GM18907 (cell line): ENCODE measurements around the gene AKAP8.
"Not testable (repeated sequence)": the region's sequence is repeated elsewhere in the genome, so short reads cannot be mapped to it uniquely, and the experiment has no call there.

ENCODE experiments used
- ATAC-seq: cut with Tn5 transposase; IDR thresholded peaks from one replicate; pipeline ENCODE4 v1.9.1; 2021; ENCODE audit warnings: mild to moderate bottlenecking, moderate library complexity; ENCODE audit not compliant: unreplicated experiment

Gene AKAP8

DNA sequence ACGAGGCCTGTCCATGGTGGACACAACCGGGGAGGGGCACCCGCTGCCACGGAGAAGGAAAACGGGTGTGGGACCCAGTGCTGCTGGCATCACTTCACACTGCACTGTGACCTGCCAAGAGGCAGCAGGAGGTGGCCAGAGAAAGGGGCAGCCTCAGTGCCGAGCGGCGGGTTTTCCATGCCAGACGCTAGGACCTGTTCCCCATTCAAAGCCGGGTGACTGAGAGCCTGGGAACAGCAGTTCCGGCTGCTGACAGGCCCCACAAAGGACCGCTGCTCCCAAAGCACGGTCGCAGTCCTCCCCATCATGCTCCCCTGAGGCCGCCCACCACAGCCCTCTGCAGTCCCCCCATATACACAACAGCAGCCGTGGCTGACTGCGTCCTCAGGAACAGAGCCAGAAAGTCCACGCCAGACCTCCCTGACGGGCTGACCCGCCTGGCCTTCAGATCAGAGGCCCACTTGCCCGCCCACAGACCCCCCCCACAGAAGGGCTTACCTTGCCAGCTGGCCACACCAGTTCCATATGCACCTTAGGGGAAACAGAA, 5.4 kb downstream of the AKAP8 start:
- ATAC-seq, result no peak

DNA sequence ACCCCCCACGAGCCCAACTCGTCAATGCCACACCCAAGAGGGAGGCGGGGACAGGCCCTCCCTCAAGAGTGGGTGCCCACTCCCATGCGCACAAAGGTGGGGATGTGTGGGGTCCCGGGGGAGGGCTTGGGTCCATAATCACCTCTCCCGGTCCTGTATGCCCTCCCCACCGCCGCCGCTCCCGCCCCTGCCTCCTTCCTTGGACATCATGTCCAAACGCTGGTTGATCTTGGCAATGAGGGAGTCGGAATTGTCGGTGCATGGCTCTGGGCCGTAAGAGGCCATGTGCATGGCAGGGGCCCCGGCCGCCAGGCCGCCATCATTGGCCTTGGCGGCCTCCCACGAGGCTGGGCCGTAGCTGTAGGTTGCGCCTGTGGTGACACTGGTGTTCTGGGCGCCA, 5.9 kb downstream of the AKAP8 start:
- ATAC-seq, result no peak

DNA sequence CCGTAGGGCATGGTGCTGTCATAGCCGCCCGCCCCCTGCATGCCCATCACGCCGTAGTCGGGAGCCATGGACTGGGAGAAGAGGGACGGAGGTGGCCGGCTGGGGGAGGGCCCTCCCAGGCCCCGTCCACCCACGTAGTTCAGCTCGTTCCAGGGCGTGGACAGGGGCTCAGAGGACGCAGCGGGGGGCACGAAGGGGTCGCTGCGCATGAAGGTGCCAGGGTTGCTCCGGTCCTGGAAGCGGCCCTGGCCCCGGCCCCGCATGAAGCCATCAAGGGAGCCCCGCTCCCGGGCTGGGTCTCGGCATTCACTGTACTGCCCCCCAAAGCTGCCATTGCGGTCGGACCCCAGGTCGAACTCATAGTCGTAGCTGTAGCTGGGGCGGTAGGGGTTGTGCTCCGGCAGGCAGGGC, 6.7 kb downstream of the AKAP8 start:
- no peak for ATAC-seq

DNA sequence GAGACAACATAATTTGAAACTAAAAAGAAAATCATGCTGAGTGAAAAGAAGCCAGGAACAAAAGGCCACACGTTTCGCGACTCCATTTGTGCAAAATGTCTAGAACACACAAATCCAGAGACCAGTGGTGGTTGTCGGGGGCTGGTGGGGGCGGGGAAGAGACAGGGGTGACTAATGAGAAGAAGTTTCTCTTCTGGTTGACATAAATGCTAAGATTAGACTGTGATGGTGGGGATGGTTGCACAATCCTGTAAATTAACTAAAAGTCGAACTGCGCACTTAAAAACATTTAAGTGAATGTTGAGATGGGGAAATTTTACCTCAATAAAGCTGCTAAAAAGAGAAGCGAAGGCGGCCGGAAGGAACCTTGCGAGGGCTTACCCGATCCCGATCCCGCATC, 7.1 kb downstream of the AKAP8 start:
- no peak for ATAC-seq

DNA sequence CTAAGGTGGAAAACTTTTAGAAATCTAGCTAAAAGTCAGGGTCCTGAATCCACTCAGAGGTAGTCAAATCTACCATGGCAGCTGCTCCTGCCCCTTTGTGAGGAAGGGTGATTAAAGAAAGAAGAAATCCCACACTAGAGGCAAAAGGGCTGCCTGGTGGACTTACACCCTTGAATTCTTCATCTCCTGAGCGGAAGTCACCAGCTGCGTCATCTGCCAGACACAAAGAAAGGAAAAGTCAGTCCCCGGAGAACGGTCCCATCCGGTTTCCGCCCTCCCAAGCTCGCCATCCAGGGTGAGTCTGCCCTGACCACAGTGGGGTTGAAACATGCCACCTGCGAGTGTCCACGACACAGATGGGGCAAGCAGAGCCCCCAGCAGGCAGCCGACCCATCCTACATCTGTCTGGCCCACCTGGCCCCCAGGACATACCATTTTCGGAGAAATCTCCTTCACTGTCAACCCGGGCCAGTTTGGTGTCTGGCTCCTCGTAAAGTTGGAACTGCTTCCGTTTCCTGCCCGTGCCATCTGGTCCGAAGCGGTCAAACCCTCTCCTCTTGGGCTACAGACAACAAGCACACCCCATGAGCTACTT, 7.7 kb downstream of the AKAP8 start:
- no peak for ATAC-seq

DNA sequence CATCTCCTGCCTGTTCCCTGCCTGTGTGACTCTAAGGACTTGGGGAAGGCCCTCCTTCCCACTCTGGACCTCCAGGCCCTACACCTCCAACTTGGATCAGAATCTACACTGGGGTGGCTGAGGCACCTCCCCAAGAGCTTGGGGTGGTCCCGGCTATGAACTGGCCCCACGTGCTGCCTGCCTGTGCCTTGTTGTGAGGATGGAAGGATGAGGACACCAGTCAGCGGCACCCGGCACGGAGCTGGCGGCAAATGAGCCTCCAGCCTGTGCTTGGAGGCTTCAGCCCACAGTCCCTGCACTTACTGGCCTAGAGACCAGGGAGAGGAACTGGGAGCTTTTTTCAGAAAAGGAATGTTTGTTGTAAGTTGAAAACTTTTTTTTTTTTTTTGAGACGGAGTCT, 8.5 kb downstream of the AKAP8 start:
- no peak for ATAC-seq

DNA sequence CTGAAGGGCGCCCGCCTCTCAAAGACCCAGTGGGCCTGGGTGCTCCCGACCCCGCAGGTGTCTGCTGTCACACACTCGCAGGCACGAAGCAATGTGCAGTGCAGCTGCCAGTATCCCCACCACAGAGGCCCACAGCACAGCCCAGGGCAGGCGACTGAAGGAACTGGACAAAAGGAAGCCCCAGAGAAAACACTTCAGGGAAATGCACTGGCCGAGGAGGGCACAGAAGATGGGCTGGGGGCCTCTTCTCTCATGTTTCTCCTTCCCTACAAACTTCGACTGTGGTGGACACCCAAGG, 10.0 kb downstream of the AKAP8 start:
- ATAC-seq, result no peak

DNA sequence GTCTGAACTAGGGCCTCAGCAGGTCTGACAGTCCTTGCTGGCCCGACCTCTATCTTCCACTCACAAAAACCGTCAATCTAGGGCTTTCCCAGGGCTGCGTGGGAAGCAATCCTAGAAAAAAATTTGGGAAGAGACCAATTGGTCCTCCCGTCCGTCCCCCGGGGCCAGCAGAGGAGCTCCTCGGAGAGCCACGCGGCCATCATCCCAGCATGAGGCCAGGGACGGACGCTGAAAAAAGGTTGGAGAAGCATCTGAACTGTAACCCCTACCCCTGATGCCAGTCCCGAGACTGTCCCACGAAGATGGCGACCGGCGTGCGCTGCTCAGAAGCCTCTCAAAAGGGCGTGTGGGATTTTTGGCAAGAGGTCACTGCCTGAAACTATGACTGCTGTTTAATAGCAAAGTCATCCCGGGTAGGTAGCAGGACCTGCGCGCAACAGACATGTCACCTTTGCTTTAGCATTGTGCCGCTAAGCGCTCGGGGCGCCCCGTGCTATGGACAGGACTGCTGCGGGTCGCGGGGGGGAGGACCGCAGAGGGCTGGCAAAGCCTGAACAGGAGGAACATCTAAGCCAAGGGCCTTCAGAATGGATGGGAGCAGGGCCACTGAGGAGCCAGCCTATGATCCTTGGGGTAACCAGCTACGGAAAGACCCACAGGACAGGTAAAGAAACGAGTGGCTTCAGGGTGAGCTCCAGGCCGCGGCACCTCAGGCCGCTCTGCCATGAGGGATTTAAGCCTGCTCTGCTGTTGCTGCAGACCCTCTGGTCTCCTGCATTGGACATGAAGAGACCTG, 10.6 kb downstream of the AKAP8 start:
- no peak for ATAC-seq

DNA sequence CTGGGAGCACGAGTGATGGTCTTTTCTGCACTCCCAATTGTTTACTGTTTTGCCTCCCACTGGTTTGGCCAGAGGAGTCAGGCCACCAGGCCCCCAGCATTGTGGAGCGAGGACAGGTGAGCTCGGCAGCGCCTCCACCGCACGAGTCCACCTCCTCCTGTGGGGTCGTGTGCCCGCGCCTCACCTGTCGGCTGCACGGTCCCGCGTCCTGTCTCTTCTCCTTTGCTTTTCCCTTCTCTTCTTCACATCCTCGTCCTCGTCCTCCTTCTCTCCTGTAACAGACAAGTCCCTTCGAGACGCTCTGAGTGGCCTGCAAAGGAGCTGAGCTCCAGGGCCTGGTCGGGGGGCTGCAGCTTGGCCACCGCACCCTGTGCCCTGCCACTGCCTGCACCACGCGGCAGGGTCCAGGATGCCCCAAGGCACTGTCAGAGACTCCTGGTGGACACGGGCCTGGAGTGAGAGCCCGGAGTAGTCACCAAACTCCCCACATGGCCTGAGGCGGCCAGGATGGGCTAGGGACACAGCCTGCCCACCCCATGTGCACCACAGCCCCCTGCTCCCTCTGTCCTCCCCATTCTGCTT, 11.4 kb downstream of the AKAP8 start:
- no peak for ATAC-seq

DNA sequence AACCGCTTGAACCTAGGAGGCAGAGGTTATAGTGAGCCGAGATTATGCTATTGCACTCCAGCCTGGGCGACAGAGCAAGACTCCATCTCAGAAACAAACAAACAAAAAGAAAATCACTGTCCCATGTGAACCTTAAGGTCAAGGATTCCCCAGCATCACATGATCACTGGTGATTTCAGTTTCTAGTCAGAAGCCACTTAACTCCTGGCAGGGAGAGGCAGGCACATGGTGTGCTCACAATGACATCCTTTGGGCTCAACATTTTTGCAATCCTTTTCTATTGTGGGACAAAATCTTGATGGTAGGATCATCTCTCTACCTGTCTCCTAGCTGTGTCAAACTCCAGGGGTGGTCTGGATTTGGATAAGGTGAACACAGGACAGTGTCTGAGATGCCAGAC, 12.1 kb downstream of the AKAP8 start:
- ATAC-seq, result no peak

DNA sequence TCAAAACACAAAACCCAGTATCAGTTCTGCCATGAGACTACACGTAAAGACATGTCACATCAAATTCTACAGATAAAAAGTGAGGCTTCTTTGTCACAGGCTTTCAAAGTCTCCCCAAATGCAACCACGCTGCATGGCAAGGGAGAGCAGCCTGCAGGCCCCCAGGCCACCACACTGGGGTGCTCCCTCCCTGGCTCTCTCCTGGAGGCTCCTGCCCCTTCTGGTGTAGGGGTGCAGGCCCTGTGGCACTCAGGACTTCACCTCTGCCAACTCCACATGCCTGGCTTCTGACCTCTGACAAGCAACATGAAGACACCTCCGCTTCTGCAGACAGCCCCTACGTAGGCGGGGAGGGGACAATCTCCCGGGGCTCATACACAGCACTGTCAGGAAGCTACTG, 14.3 kb downstream of the AKAP8 start:
- no peak for ATAC-seq

DNA sequence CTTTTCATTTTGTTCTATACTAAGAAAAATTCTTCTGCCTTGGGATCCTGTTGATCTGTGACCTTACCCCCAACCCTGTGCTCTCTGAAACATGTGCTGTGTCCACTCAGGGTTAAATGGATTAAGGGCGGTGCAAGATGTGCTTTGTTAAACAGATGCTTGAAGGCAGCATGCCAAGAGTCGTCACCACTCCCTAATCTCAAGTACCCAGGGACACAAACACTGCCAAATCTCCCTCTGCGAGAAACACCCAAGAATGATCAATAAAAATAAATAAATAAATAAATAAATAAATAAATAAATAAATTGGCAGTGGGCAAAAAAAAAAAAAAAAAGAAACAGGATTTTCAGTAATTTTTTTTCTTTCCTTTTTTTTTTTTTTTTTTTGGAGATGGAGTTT, 15.8 kb downstream of the AKAP8 start:
- ATAC-seq, result not testable (repeated sequence)

DNA sequence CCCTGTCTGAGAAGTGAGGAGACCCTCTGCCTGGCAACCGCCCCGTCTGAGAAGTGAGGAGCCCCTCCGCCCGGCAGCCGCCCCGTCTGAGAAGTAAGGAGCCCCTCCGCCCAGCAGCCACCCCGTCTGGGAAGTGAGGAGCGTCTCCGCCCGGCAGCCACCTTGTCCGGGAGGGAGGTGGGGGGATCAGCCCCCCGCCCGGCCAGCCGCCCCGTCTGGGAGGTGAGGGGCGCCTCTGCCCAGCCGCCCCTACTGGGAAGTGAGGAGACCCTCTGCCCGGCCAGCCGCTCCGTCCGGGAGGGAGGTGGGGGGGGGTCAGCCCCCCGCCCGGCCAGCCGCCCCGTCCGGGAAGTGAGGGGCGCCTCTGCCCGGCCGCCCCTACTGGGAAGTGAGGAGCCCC, 16.5 kb downstream of the AKAP8 start:
- ATAC-seq, result not testable (repeated sequence)

DNA sequence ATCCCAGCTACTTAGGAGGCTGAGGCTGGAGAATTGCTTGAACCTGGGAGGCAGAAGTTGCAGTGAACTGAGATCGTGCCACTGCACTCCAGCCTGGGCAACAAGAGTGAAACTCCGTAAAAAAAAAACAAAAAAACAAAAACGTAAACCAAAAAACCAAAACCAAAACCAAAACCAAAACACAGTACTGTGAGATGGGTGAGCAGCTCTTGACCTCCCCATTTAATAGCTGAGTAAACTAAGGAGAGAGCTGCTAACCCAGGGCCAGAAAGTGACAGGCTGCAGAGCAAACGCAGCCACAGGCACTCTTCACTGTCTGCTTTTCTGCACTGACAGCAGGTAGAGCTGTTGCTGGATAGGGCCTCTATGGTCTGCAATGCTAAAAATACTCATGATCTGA, 19.6 kb downstream of the AKAP8 start:
- ATAC-seq, result not testable (repeated sequence)

DNA sequence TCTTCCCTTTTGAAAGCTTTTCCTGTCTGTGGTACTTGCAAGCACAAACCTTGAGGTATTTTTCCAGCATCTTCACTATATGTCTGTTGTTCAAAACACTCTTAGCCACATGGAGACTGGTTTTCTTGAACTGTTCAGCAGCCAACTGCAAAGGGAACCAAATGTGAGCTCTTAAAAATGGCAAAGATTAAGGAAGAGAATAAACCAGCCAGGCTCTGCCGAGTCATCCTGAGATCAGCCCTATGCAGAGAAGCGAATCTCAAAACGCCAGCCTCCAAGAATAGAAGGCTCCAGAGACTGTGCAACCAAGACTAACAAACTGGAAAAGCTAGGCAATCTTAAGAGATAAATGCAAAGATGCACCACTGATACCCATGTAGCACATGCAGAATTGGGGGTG, 20.7 kb downstream of the AKAP8 start:
- no peak for ATAC-seq

DNA sequence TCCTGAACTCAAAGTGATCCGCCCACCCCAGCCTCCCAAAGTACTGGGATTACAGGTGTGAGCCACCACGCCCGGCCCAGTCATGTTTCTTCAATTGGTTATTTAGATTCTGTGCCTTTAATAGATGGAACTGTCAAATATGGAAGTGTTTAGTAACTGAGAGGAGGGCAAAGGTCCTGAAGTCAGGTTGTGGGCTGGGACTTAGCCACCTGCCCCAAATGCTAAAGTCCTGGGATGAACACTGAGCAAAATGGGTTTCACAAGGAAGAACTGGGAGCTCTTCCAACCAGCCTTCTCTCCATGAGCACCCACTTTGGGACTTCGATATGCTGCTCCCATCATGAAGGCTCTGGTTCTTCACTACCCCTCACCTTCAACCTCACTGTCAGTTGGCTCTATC, 21.7 kb downstream of the AKAP8 start:
- no peak for ATAC-seq

DNA sequence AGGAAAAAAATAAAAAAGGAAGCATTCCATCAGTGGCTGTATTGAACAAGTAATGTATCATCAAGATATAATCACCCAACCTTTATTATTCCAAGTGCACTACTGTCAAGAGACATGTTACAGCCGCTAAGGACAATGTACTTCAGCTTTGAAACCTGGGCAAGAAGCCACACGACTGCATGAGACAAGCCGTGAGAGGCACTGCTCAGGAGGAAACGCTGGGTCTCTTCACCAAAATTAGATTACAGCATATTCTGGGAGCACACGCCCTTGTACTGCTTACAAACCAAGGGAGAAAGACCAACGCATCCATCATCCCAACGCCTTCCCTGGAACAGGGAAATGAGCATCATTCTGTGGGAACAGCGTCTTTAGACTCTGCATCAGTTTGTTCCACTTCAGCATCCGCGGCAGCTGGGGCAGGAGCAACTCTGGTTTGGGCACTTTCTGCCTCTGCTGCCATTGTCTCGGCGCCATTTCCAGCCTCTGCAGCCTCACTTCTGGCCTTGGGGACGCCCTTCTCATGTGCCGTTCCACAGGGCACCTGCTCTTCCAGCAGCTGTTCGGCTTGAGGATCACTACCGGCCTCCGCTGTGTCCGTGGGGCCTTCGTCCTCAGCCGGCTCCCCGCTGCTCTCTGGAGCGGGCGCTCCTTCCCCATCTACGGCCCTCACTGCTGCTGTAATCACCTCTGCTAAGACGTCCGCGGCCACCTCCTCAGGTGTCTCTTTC, 24.9 kb downstream of the AKAP8 start:
- ATAC-seq, result no peak

DNA sequence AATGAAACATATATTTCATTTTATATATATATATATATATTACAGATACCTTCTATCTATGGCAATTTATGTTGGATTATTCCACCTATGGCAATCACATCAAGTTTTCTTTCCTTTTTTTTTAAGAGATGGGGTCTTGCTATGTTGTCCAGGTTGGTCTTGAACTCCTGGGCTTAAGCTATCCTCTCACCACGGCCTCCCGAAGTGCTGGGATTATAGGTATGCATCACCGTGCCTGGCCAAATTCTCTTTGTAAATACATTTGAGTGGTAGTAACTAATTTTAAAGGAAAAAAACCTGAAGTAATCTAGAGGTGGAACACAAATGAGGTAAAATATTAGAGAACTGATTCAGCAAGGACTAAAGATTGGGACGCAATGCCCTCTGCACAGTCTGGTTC, 25.7 kb downstream of the AKAP8 start:
- ATAC-seq, result no peak

DNA sequence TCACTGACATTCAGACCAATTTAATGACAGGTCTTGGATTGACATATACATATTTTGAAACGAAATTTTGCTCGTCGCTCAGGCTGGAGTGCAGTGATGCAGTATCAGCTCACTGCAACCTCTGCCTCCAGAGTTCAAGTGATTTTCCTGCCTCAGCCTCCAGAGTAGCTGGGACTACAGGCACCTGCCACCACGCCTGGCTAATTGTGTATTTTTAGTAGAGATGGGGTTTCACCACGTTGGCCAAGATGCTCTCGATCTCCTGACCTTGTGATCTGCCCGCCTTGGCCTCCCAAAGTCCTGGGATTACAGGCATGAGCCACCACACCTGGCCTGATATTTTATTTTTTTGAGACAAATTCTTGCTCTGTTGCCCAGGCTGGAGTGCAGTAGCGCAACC, 27.1 kb downstream of the AKAP8 start:
- ATAC-seq, result not testable (repeated sequence)

DNA sequence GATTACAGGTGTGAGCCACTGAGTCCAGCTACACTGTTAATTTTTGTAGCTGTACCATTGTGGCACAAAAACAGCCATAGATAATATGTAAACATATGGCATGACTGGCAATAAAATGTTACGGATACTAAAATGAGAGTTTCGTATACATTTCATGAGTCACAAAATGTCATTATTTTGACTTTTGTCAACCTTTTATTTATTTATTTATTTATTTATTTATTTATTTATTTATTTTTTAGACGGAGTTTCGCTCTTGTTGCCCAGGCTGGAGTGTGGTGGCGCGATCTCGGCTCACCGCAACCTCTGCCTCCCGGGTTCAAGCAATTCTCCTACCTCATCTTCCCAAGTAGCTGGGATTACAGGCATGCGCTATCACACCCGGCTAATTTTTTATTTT, 38.3 kb downstream of the AKAP8 start:
- not testable (repeated sequence) for ATAC-seq

DNA sequence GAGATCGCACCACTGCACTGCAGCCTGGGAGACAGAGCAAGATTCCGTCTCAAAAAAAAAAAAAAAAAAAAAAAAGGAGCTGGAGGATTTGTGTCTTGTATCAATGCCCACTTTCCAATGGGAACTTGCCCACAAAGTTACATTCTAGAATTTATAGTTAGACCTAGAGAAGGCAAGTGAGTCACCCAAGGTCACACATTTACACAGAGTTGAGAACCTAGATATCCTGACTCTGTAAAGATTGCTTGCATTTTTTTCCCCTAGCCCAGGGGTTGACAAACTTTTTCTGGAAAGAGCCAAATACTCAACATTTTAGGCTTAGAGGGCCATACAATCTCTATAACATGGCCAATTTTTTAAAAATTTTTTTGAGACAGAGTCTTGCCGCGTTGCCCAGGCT, 39.5 kb downstream of the AKAP8 start:
- ATAC-seq, result no peak

DNA sequence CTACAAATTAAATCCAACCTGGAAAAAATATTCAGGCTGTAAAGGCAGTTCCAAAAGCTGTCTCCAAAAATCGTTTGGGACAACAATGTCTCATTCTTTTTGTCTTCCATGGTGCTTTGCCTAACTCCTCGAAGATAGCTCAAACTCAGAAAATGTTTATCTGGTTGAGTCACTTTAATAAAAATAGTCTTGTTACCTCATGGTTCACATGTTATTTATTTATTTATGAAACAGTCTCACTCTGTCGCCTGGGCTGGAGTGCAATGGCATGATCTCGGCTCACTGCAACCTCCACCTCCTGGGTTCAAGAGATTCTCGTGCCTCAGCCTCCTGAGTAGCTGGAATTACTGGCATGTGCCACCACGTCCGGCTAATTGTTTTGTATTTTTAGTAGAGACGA, 42.4 kb downstream of the AKAP8 start:
- ATAC-seq, result no peak
